ENCODE measurements around the gene PHLDA3. TPM values are rescaled to one million over a fixed set of nuclear protein-coding genes. Genes with fewer than 3 reads are reported as not detected.

Gene PHLDA3
- total RNA-seq, 1 donor from 2014 or later: 21.1 TPM

DNA sequence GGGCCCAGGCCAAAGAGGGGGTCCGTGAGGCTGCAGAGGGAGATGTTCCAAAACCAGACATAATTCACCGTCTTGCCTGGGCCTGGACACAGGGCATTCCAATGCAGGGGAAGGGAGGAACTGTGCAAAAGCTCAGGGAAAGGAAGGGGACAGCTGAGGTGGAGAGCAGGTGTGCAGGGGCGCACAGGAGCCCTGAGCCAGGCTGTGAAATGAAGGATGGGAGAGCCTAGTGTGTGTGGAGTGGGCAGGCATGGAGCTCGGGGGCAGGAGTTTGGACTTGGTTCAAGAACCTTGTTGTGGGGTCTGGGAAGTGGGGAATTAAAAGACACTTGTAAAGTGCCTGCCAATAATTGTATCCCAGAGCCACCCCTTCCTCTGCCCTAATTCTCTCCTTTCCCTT is 49.7 kb downstream of the PHLDA3 start:
- intact Hi-C loops (cut with micrococcal nuclease): no loop called here
- Histone ChIP-seq H3K4me1 (peaks cover 9% of the 10 kb centered on the region), H3K4me3 (no peak overlapping the region), H3K36me3 (no peaks in the 10 kb centered on the region), H3K27ac (replicated peaks) (no peak overlapping the region), H3K27me3 (ENCODE audit: low read depth) (no peaks in the 10 kb centered on the region), H3K9me3 (replicated peaks) (peaks cover 3% of the 10 kb centered on the region)
- TF ChIP-seq, protein P1, sequence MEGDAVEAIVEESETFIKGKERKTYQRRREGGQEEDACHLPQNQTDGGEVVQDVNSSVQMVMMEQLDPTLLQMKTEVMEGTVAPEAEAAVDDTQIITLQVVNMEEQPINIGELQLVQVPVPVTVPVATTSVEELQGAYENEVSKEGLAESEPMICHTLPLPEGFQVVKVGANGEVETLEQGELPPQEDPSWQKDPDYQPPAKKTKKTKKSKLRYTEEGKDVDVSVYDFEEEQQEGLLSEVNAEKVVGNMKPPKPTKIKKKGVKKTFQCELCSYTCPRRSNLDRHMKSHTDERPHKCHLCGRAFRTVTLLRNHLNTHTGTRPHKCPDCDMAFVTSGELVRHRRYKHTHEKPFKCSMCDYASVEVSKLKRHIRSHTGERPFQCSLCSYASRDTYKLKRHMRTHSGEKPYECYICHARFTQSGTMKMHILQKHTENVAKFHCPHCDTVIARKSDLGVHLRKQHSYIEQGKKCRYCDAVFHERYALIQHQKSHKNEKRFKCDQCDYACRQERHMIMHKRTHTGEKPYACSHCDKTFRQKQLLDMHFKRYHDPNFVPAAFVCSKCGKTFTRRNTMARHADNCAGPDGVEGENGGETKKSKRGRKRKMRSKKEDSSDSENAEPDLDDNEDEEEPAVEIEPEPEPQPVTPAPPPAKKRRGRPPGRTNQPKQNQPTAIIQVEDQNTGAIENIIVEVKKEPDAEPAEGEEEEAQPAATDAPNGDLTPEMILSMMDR (IDR thresholded peaks at IDR 0.05; ENCODE audit: borderline replicate concordance): no peak
- DNase-seq: no peak

DNA sequence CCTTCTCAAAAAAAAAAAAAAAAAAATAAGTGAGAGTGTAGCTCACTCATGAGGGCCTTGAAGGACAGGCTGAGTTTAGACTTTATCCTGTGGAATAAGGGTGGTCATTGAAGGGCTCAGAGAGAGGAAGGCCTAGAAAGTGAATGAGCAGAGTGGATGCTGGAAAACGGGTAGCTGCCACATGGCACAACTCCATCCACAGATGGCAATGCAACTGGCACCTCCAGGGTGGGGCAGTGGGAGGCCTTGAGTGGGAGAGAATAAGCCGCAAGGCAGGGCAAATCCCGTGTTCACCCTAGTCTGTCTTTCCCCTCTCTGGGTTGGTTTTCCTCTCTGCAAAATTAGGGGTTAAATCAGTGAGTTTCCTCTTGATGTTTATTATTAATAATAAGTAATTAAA is 50.5 kb downstream of the PHLDA3 start:
- Histone ChIP-seq H3K9me3 (replicated peaks) (peaks cover 3% of the 10 kb centered on the region), H3K27ac (replicated peaks) (no peak overlapping the region), H3K4me1 (peaks cover 9% of the 10 kb centered on the region), H3K27me3 (ENCODE audit: low read depth) (no peaks in the 10 kb centered on the region), H3K4me3 (no peak overlapping the region), H3K36me3 (no peaks in the 10 kb centered on the region)
- intact Hi-C loops (cut with micrococcal nuclease): no loop called here
- DNase-seq: no peak
- TF ChIP-seq, protein P1 (IDR thresholded peaks at IDR 0.05; ENCODE audit: borderline replicate concordance): no peak

Other genes with a start within 250 kb of the PHLDA3 start
- gene PKP1, start 185.7 kb downstream of the PHLDA3 start, total RNA-seq: 0.38 TPM
- 8,708 TPM for gene TNNT2, start 91.5 kb downstream of the PHLDA3 start, total RNA-seq
- gene LAD1, start 69.9 kb downstream of the PHLDA3 start, total RNA-seq: 2.0 TPM
- 44.2 TPM for gene TNNI1, start 47.5 kb downstream of the PHLDA3 start, total RNA-seq
- 41.0 TPM for gene CSRP1, start 37.9 kb upstream of the PHLDA3 start, total RNA-seq
- 74.8 TPM for gene NAV1, start 69.9 kb upstream of the PHLDA3 start, total RNA-seq